Ovary (tissue), 9 donors: ENCODE measurements around the gene PRDX2. TPM values are rescaled to one million over a fixed set of nuclear protein-coding genes. Genes with fewer than 3 reads are reported as not detected.

ENCODE experiments used
- DNase-seq, 5 donors: peaks; one replicate each; pipeline ENCODE4 v3.0.0-alpha.2; 2019 to 2020
- H3K27ac ChIP-seq, 2 donors: fragments of 200-600 bp; one replicate each; pipeline versions ENCODE4 v1.5.1 to v1.8.0; 2019 to 2022
- H3K27me3 ChIP-seq: fragments of 200-600 bp; one replicate; pipeline ENCODE4 v1.8.0; 2022
- H3K36me3 ChIP-seq: fragments of 200-600 bp; sonication (generic); one replicate; pipeline ENCODE4 v1.5.1; 2019
- H3K4me1 ChIP-seq: one replicate; pipeline ENCODE4 v1.8.1; 2013; ENCODE audit warnings: mild to moderate bottlenecking, moderate library complexity; ENCODE audit not compliant: insufficient read depth
- H3K4me3 ChIP-seq: fragments of 200-600 bp; sonication (generic); one replicate; pipeline ENCODE4 v1.5.1; 2017
- H3K9me3 ChIP-seq, 2 donors: fragments of 200-600 bp in 1 of 2; sonication (generic) in 1 of 2; one replicate each; pipeline versions ENCODE4 v1.5.1 to v1.8.1; 2013 to 2019; ENCODE audit warnings: mild to moderate bottlenecking in 1 of 2, moderate library complexity in 1 of 2
- CTCF ChIP-seq, 3 donors: fragments of 450-650 bp in 2 of 3; fragments of 200-600 bp in 1 of 3; IDR thresholded peaks; one replicate each; pipeline versions ENCODE4 v1.5.1 to v1.8.0; 2016 to 2022; ENCODE audit warnings: antibody characterized with exemption in 3 of 3, mild to moderate bottlenecking in 1 of 3
- EP300 ChIP-seq: sonication (generic); formaldehyde crosslinking; IDR thresholded peaks from one replicate; pipeline ENCODE4 v1.6.1; 2017; ENCODE audit warnings: antibody characterized with exemption
- POLR2A ChIP-seq: fragments of 450-650 bp; IDR thresholded peaks from one replicate; pipeline ENCODE4 v1.6.1; 2017; ENCODE audit warnings: antibody characterized with exemption, mild to moderate bottlenecking, moderate library complexity
- WGBS, 3 donors: extraction: QIAGEN DNeasy Blood & Tissue Kit in 1 of 3; methylation state at CpG; one replicate each; pipeline versions ENCODE4 v1.1.5 to v1.1.7; 2013 to 2017; 5-methylcytosine and 5-hydroxymethylcytosine counted together
- intact Hi-C, 4 donors: fragments of 100-400 bp; cut with DNase I; formaldehyde crosslinking; loops; one replicate each; pipeline versions ENCODE4 v1.11.0 to v1.15.1; 2022 to 2023
- polyA plus RNA-seq, 2 donors: library from polyadenylated mRNA; stranded (reverse); fragments of 200-250 nt in 1 of 2; fragments of 350-450 nt in 1 of 2; fragmentation: Illumina TruSeq in 1 of 2; extraction: RNeasy Lipid Tissue Mini Kit (QIAGEN cat#74804) in 1 of 2; gene quantifications; one replicate each; pipeline ENCODE4 v1.2.3, GENCODE V29; 2013 to 2014
- total RNA-seq, 7 donors: library from RNA; depleted of rRNA in 2 of 7; stranded (reverse); fragments of >200 nt in 2 of 7; fragmentation: NEBNext Ultra II Directional in 3 of 7; extraction: Animal tissue kit (Norgen Biotek cat#: 25700) in 3 of 7; gene quantifications; one replicate each; pipeline versions ENCODE4 v1.1.0 to v1.2.4, GENCODE V29; 2016 to 2023
- donor health status: DM: no; HTN: no; CAD: no; lungs with moderate emphysema.
- donor health status: DM: no; HTN: no; CAD: no.
- donor health status: Bipolar disorder and iron deficiency.
- donor health status: DM: yes; HTN: yes; CAD: no.
- donor health status: DM: no; HTN: no; CAD: no.
- donor health status: DM: yes; HTN: yes; CAD: no.

PRDX2 gene
- total and polyA plus RNA-seq, 9 donors: 98.3 to 321 (median 237) TPM

- WGBS, 3 donors: 94 to 96% (median 96%) methylated on average over 15 of the region's 15 CpGs
Observed at GRCh38 chr19:12767666-12768065, 33.9 kb downstream of the PRDX2 start.

GRCh38 chr19:12767150-12767549, 34.5 kb downstream of the PRDX2 start:
- TF ChIP-seq CTCF (IDR thresholded peaks at IDR 0.05) (no peak), POLR2A (no peak), EP300 (no peak)
- Histone ChIP-seq H3K27me3 (no peaks in the 10 kb centered on the region), H3K36me3 (no peaks in the 10 kb centered on the region), H3K4me1 (no peaks in the 10 kb centered on the region), H3K27ac (no peak overlapping the region), H3K4me3 (no peak overlapping the region), H3K9me3 (no peaks in the 10 kb centered on the region)
- intact Hi-C loops: loop anchor here in 3 of 4 donors (5.0 kb wide), 2 partner anchors 35 to 80 kb away; partner anchors contain the start of genes PRDX2 (in 3 of the 3) and THSD8 (in 3 of the 3)
- 89 to 92% (median 89%) methylated on average over 11 of the region's 11 CpGs for WGBS, 3 donors
- DNase-seq: no peak

More at GRCh38 chr19:12767666-12768065, 33.9 kb downstream of the PRDX2 start:
- H3K27me3 ChIP-seq: no peaks in the 10 kb centered on the region
- DNase-seq: no peak
- H3K27ac ChIP-seq: no peak overlapping the region
- intact Hi-C loops: loop anchor here in 3 of 4 donors (5.0 kb wide), 2 partner anchors 35 to 80 kb away; partner anchors contain the start of genes PRDX2 (in 3 of the 3) and THSD8 (in 3 of the 3)
- no peak for TF ChIP-seq POLR2A
- TF ChIP-seq CTCF (IDR thresholded peaks at IDR 0.05): no peak
- TF ChIP-seq EP300: no peak
- H3K4me1 ChIP-seq: no peaks in the 10 kb centered on the region
- H3K36me3 ChIP-seq: no peaks in the 10 kb centered on the region
- no peaks in the 10 kb centered on the region for H3K9me3 ChIP-seq
- H3K4me3 ChIP-seq: no peak overlapping the region

DNA sequence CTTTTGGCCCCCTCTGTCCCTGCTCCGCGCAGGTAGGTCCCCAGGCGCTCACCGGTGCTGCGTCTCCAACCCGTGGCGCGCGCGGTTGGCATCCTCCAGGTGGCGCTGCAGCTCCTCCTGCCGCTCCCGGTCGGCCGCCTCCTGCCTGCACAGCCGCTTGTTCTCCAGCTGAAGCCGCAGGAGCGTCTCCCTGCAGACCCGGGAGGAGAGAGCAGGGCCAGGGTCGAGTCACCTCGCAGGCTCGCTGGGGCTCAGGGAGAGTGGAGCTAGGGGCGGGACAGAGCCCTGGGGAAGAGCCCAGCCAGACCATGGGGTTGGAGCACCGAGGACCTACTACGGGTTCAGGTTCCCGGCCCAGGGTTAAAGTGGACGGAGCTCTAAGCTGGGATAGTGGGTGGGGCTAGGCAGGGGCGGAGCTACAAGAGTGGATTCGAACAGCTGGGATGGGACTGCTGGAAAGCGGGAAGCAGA, 35.5 kb downstream of the PRDX2 start:
- intact Hi-C loops: loop anchor here in 3 of 4 donors (5.0 kb wide), 2 partner anchors 36 to 81 kb away; partner anchors contain the start of genes PRDX2 (in 3 of the 3) and THSD8 (in 3 of the 3)
- 0 to 63% (median 3%) methylated on average over 26 to 30 of the region's 30 CpGs for WGBS, 3 donors
- Histone ChIP-seq H3K4me1 (no peaks in the 10 kb centered on the region), H3K36me3 (no peaks in the 10 kb centered on the region), H3K9me3 (no peaks in the 10 kb centered on the region), H3K27ac (no peak overlapping the region), H3K4me3 (peak overlapping the region; percentile 15), H3K27me3 (no peaks in the 10 kb centered on the region)
- TF ChIP-seq CTCF (IDR thresholded peaks at IDR 0.05) (peak; percentile 73 to 98 (median 95)), EP300 (no peak), POLR2A (no peak)
- peak; percentile 69 to 88 (median 86) for DNase-seq

DNA sequence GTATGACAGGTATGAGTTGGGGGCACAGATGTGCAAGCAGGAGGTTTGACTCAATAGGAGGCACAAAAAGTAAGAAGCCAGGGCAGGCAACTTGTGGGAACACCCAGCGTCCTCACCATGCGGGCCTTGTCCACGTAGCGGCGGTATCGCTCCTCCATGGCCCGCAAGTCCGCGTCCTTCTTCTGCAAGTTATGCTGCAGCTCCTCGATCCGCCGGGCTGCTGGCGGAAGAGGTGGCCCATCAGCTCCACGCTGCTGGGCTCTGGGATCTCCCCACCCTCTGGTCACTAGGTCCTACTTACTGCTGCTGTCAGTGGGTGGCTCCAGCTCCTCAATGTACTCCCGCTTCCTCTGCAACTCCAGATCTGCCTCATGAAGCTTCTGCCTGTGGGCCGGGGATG, 36.9 kb downstream of the PRDX2 start:
- H3K36me3 ChIP-seq: no peaks in the 10 kb centered on the region
- H3K27me3 ChIP-seq: no peaks in the 10 kb centered on the region
- no peaks in the 10 kb centered on the region for H3K9me3 ChIP-seq
- WGBS, 3 donors: 93 to 95% (median 94%) methylated on average over 16 of the region's 16 CpGs
- no peak for DNase-seq
- H3K4me1 ChIP-seq: no peaks in the 10 kb centered on the region
- intact Hi-C loops: loop anchor here (5.0 kb wide), 3 partner anchors 33 to 83 kb away; partner anchors contain the start of genes PRDX2 (in 3 of the 4) and THSD8 (in 3 of the 4)
- no peak overlapping the region for H3K27ac ChIP-seq
- no peak overlapping the region for H3K4me3 ChIP-seq
- TF ChIP-seq EP300 (no peak), CTCF (IDR thresholded peaks at IDR 0.05) (no peak), POLR2A (no peak)
